ENCODE measurements around the gene ADAMTS14.

DNA sequence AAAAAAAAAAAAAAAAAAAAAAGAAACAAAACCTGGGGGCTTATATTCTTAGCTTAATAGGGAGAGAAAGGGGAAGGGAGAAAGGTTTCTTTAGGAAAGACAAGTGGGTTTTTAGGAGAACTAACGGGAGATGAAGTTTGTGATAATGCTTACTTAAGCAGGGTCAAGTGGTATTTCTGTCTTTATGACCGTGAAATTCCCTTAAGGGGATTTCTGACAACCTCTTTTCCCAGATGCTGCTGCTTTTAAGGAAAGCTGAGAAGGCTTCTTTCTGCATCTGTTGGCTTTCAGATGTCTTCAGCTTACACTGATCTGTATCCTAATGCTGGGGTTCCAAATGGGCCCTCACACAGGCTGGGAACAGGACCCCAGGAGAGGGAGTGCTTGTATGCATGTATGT lies 42.6 kb downstream of the ADAMTS14 start:
- TF ChIP-seq, protein P1, sequence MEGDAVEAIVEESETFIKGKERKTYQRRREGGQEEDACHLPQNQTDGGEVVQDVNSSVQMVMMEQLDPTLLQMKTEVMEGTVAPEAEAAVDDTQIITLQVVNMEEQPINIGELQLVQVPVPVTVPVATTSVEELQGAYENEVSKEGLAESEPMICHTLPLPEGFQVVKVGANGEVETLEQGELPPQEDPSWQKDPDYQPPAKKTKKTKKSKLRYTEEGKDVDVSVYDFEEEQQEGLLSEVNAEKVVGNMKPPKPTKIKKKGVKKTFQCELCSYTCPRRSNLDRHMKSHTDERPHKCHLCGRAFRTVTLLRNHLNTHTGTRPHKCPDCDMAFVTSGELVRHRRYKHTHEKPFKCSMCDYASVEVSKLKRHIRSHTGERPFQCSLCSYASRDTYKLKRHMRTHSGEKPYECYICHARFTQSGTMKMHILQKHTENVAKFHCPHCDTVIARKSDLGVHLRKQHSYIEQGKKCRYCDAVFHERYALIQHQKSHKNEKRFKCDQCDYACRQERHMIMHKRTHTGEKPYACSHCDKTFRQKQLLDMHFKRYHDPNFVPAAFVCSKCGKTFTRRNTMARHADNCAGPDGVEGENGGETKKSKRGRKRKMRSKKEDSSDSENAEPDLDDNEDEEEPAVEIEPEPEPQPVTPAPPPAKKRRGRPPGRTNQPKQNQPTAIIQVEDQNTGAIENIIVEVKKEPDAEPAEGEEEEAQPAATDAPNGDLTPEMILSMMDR (IDR thresholded peaks at IDR 0.05): no peak
- TF ChIP-seq POLR2AphosphoS5 (IDR thresholded peaks at IDR 0.05): no peak
- TF ChIP-seq POLR2A (IDR thresholded peaks at IDR 0.05): no peak
